GM19372 (cell line): ENCODE results near the gene FMO1.
"Not testable (repeated sequence)": the region's sequence is repeated elsewhere in the genome, so short reads cannot be mapped to it uniquely, and the experiment has no call there.

Experiments
- ATAC-seq: cut with Tn5 transposase; IDR thresholded peaks from one replicate; pipeline ENCODE4 v1.9.1; 2021; ENCODE audit warnings: mild to moderate bottlenecking, low read depth, moderate library complexity; ENCODE audit not compliant: unreplicated experiment

Gene FMO1

DNA sequence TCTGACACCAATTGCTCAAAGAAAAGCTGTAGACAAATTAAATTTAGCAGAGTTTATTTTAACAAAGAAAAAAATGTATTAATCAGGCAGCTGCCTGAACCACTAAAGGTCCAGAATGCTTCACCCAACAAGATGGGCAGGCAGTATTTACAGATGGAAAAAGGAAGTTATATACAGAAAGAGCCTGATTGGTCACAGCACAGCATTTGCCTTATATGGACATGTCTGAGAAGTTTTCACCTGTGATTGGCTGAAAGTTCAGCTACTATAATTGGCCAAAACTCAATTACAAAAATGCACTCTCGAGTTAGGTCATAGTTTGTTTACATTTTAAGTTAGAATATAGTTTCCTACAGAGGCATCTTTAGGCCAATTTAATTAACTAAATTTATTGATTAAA, 15.1 kb upstream of the FMO1 start:
- ATAC-seq, result no peak

GRCh38 chr1:171236231-171236630, 12.1 kb upstream of the FMO1 start:
- ATAC-seq, result not testable (repeated sequence)

DNA sequence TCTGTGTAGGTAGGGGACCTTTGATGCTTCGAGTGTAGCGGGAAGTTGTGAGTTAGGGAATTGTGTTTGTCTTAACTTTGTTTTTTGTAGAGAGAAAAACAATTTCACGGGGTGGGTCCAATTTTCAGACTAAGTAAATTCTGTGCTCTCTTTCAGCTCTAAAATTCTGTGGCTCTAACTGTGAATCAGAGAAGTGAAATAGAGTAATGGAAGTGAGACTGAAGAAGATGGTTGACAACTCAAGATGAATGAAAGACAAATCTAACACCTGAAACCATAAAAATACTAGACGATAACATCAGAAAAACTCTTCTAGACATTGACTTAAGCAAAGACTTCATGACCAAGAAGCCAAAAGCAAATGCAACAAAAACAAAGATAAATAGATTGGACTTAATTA, 4.4 kb upstream of the FMO1 start:
- no peak for ATAC-seq

- peak; percentile 77 for ATAC-seq
Measured at GRCh38 chr1:171245458-171246064, 2.7 kb upstream of the FMO1 start.

DNA sequence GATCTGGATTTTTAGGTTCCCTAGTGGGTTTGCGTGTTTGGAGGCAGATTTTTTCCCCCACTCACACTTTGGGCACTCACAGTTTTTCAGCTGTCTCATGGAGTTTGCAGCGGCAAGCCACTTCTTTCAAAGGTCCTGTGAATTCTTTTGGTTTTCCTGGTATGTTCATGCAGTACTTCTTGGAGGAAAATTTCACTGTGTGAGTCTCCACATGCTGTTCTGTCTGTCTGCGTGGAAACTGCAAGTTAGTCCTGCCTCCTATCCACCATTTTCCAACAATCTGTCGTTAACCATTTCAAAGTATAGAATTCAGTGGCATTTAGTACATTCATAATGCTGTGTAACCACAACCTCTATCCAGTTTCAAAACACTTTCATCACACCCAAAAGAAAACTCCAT, 793 bp upstream of the FMO1 start:
- ATAC-seq, result no peak

DNA sequence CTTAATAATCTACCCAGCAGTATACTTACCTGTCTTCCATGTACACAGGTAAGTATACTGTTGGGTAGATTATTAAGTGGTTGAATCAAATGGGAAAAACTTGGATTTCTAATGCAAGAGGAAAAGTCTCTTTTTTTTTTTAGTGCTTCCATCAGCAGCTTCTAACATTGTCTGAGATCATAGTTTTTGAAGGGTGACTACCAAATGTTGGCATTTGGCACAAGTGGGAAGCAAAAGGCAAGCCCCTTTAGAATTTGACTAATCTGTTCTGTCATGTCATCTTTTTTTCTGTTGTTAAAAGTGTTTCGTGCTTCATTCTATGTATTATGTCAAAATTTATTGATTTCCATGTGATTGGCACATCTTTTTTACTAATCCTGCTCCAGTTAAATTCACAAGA, 547 bp downstream of the FMO1 start:
- ATAC-seq, result no peak

- ATAC-seq, result no peak
Measured at GRCh38 chr1:171250263-171250662, 2.0 kb downstream of the FMO1 start.

- peak; percentile 68 for ATAC-seq
Measured at GRCh38 chr1:171251042-171251951, 3.0 kb downstream of the FMO1 start.

- ATAC-seq, result no peak
Measured at GRCh38 chr1:171251952-171252300, 3.6 kb downstream of the FMO1 start.

GRCh38 chr1:171252482-171252881, 4.2 kb downstream of the FMO1 start:
- ATAC-seq, result peak; percentile 86

- no peak for ATAC-seq
Measured at GRCh38 chr1:171254859-171255258, 6.6 kb downstream of the FMO1 start.

GRCh38 chr1:171256940-171257606, 8.8 kb downstream of the FMO1 start:
- no peak for ATAC-seq

DNA sequence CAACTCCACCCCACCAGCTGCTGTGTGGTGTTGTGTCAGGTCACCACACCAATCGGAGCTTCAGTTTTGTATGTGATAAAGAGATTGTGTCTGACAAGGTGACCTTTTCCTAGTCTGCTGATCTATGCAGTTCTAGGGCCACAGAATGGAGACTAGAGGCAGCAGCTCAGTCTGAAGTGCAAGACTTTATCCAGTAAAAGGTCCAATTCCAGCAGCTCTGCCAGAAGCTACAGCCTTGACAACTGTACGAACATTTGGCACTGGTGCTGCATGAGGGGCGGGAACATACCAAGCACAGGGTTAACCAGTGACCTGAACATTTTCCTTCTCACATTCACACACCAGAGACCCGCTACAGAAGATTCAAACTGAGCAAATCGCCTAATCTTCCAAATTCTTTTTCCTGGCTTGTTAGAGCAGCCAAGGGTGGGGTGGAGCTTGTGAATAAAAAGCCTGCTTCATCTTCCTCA, 9.3 kb downstream of the FMO1 start:
- ATAC-seq, result no peak

DNA sequence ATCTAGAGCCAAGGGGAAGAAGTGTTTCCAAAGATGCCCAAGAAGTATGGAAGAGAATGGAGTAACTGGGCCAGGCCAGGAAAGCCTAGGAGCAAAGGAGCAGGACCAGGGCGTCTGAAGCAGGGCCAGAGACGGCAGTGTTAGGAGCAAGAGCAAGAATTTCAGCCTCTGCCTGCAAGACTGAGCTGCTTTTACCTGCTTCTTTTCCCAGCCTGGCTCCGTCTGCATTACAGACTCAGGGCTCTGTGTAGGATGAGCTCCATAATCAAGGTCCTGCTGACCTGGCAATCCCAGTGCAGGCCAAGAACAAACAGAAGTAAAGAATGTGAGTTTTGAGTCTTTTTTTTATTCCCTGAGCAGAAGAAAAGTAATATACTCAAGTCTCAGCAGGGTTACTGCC, 10.1 kb downstream of the FMO1 start:
- no peak for ATAC-seq

GRCh38 chr1:171258943-171259342, 10.6 kb downstream of the FMO1 start:
- ATAC-seq, result no peak

DNA sequence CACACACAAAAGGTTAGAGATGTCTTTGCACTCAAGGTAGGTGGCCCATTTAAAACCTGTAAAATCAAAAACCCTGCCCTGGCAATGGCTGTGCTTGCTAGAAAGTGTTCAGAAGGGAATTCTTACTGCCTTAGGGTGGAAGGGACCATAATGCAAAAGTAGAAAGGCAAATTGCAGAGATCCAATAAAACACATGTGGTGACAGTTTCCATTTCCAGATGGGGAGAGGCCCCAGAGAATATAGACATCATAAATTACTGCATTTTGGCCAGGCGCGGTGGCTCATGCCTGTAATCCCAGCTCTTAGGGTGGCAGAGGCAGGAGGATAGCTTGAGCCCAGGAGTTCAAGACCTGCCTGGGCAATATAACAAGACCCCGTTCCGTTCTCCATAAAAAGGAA, 13.0 kb downstream of the FMO1 start:
- no peak for ATAC-seq

DNA sequence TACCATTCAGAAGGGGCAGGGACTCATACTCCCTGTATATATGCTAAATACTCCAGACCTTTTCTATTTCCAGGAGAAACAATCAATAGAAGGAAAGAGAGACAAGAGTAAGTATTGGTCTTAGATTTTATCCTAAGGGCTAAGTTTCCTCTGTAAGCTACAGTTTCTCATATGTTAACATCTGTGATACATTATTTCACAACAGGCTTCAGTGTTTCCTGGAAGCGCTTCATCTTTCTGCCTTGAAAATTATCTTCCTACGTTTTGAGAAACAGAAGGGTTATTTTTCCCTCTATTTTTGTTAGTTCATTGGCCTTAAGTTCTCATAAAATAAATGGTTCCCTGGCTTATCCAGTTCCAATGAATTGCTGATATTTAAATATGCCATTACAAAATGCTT, 15.6 kb downstream of the FMO1 start:
- no peak for ATAC-seq

- no peak for ATAC-seq
Measured at GRCh38 chr1:171265686-171266085, 17.4 kb downstream of the FMO1 start.

- ATAC-seq, result no peak
Measured at GRCh38 chr1:171266930-171267329, 18.6 kb downstream of the FMO1 start.

DNA sequence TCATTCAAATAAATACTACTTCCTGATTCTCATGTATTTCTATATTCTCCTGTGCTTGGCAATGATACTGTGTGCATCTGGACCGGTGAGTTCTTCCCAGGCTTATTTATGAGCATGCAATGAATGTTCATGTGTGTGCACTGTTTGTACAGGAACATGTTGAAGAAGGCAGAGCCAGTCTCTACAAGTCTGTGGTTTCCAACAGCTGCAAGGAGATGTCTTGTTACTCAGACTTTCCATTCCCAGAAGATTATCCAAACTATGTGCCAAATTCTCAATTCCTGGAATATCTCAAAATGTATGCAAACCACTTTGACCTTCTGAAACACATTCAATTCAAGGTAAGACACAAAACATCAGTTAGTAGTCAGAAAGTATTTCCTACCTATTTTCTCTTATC, 19.1 kb downstream of the FMO1 start:
- ATAC-seq, result no peak

GRCh38 chr1:171270806-171271205, 22.5 kb downstream of the FMO1 start:
- no peak for ATAC-seq
